ENCODE results near the gene CBX4. TPM values are rescaled to one million over a fixed set of nuclear protein-coding genes. Genes with fewer than 3 reads are reported as not detected.
A peak's percentile ranks its signal among the peaks of the same experiment; 100 is the strongest.

Gene CBX4
- polyA plus RNA-seq, 1 donor from 2014 or later = 31.9 TPM

- Histone ChIP-seq H3K79me2 (replicated peaks; ENCODE audit: insufficient read depth, low read length) (no peaks in the 10 kb centered on the region), H3K9me3 (ENCODE audit: low read length) (no peaks in the 10 kb centered on the region), H3K9me2 (ENCODE audit: insufficient read depth, low read length) (no peaks in the 10 kb centered on the region), H3K27me3 (ENCODE audit: insufficient read depth, low read depth, low read length) (peaks cover 70% of the 10 kb centered on the region), H3K4me2 (ENCODE audit: low read length) (peak overlapping the region; percentile 50), H4K20me1 (ENCODE audit: insufficient read depth) (no peaks in the 10 kb centered on the region), H2AFZ (ENCODE audit: low read depth, low read length) (no peak overlapping the region), H3K4me3 (ENCODE audit: low read length) (peak overlapping the region; percentile 58), H3F3A (ENCODE audit: insufficient read depth, low read length, poor library complexity, severe bottlenecking) (peaks cover 12% of the 10 kb centered on the region), H3K36me3 (ENCODE audit: insufficient read depth, low read length) (no peaks in the 10 kb centered on the region), H3K27ac (ENCODE audit: low read length) (peak overlapping the region; percentile 78), H3K9ac (ENCODE audit: low read length) (peak overlapping the region; percentile 84)
- TF ChIP-seq SMC3 (conservative IDR thresholded peaks at IDR 0.05; ENCODE audit: poor library complexity) (peak; percentile 88), EP300 (conservative IDR thresholded peaks at IDR 0.05; ENCODE audit: poor library complexity, severe bottlenecking) (no peak), REST (IDR thresholded peaks at IDR 0.05; ENCODE audit: borderline replicate concordance) (peak; percentile 12), RAD21 (conservative IDR thresholded peaks at IDR 0.05) (peak; percentile 97), CTCF (IDR thresholded peaks at IDR 0.05; ENCODE audit: poor library complexity, severe bottlenecking) (peak; percentile 96), TAF1 (IDR thresholded peaks at IDR 0.05; ENCODE audit: low read depth) (no peak), EZH2 (IDR thresholded peaks at IDR 0.05; ENCODE audit: borderline replicate concordance, insufficient read depth, low read length, poor library complexity, severe bottlenecking) (no peak), MXI1 (conservative IDR thresholded peaks at IDR 0.05; ENCODE audit: poor library complexity, severe bottlenecking) (peak; percentile 28), POLR2AphosphoS5 (IDR thresholded peaks at IDR 0.05) (peak; percentile 54)
Measured at GRCh38 chr17:79808763-79809529, 30.3 kb downstream of the CBX4 start.

- no peaks in the 10 kb centered on the region for H3K36me3 ChIP-seq (ENCODE audit: insufficient read depth, low read length)
- H3K79me2 ChIP-seq (replicated peaks; ENCODE audit: insufficient read depth, low read length) = no peaks in the 10 kb centered on the region
- peaks cover 8% of the 10 kb centered on the region for H3F3A ChIP-seq (ENCODE audit: insufficient read depth, low read length, poor library complexity, severe bottlenecking)
- no peak overlapping the region for H3K4me2 ChIP-seq (ENCODE audit: low read length)
- no peaks in the 10 kb centered on the region for H3K9me2 ChIP-seq (ENCODE audit: insufficient read depth, low read length)
- H4K20me1 ChIP-seq (ENCODE audit: insufficient read depth) = no peaks in the 10 kb centered on the region
- H3K27ac ChIP-seq (ENCODE audit: low read length) = no peak overlapping the region
- no peaks in the 10 kb centered on the region for H3K9me3 ChIP-seq (ENCODE audit: low read length)
- H2AFZ ChIP-seq (ENCODE audit: low read depth, low read length) = no peak overlapping the region
- no peak overlapping the region for H3K9ac ChIP-seq (ENCODE audit: low read length)
- TF ChIP-seq TAF1 (IDR thresholded peaks at IDR 0.05; ENCODE audit: low read depth) (no peak), RAD21 (conservative IDR thresholded peaks at IDR 0.05) (no peak), REST (IDR thresholded peaks at IDR 0.05; ENCODE audit: borderline replicate concordance) (no peak), CTCF (IDR thresholded peaks at IDR 0.05; ENCODE audit: poor library complexity, severe bottlenecking) (no peak), MXI1 (conservative IDR thresholded peaks at IDR 0.05; ENCODE audit: poor library complexity, severe bottlenecking) (no peak), EP300 (conservative IDR thresholded peaks at IDR 0.05; ENCODE audit: poor library complexity, severe bottlenecking) (no peak), POLR2AphosphoS5 (IDR thresholded peaks at IDR 0.05) (no peak), EZH2 (IDR thresholded peaks at IDR 0.05; ENCODE audit: borderline replicate concordance, insufficient read depth, low read length, poor library complexity, severe bottlenecking) (no peak), SMC3 (conservative IDR thresholded peaks at IDR 0.05; ENCODE audit: poor library complexity) (no peak)
- H3K27me3 ChIP-seq (ENCODE audit: insufficient read depth, low read depth, low read length) = peaks cover 80% of the 10 kb centered on the region
- H3K4me3 ChIP-seq (ENCODE audit: low read length) = no peak overlapping the region
Measured at GRCh38 chr17:79806863-79807720, 32.1 kb downstream of the CBX4 start.
